HepG2 (cell line): ENCODE measurements around the gene GDF15. TPM values are rescaled to one million over a fixed set of nuclear protein-coding genes. Genes with fewer than 3 reads are reported as not detected.

Source experiments
- ATF5 ChIP-seq: sonication (generic); formaldehyde crosslinking; IDR thresholded peaks from 2 replicates; pipeline ENCODE4 v1.4.0; 2020; ENCODE audit warnings: mild to moderate bottlenecking, low read depth, missing genetic modification reagents
- DR1 ChIP-seq: sonication (generic); formaldehyde crosslinking; IDR thresholded peaks from 2 replicates; pipeline ENCODE4 v1.8.0; 2021; ENCODE audit warnings: mild to moderate bottlenecking, missing genetic modification reagents, inconsistent platforms
- EP300 ChIP-seq, 3 experiments: sonication (generic) in 1 of 3; formaldehyde crosslinking in 1 of 3; IDR thresholded peaks; 2 replicates each; pipeline versions ENCODE4 v1.5.1 to v1.6.1; 2011 to 2020; ENCODE audit warnings: low read depth in 2 of 3, low read length in 2 of 3, borderline replicate concordance in 1 of 3, improper control_type of control experiment in 1 of 3, mild to moderate bottlenecking in 1 of 3, missing genetic modification reagents in 1 of 3, moderate library complexity in 1 of 3
- FOXM1 ChIP-seq: sonication (generic); formaldehyde crosslinking; IDR thresholded peaks from 2 replicates; pipeline ENCODE4 v1.5.0; 2020; ENCODE audit warnings: missing genetic modification reagents
- HNF4G ChIP-seq, 2 experiments: sonication (generic) in 1 of 2; formaldehyde crosslinking in 1 of 2; IDR thresholded peaks; 2 replicates each; pipeline versions ENCODE4 v1.4.0 to v1.6.1; 2011 to 2020; ENCODE audit warnings: borderline replicate concordance in 2 of 2, low read depth in 2 of 2, mild to moderate bottlenecking in 2 of 2, low read length in 1 of 2, missing genetic modification reagents in 1 of 2, moderate library complexity in 1 of 2
- HNRNPUL1 ChIP-seq: fragments of 200-400 bp; formaldehyde crosslinking; IDR thresholded peaks from 2 replicates; pipeline ENCODE4 v1.6.1; 2017; ENCODE audit warnings: low read depth, mild to moderate bottlenecking, low read length, moderate library complexity
- HOXA3 ChIP-seq: sonication (generic); formaldehyde crosslinking; IDR thresholded peaks from 2 replicates; pipeline ENCODE4 v1.5.0; 2020; ENCODE audit warnings: missing genetic modification reagents
- IKZF4 ChIP-seq: sonication (generic); formaldehyde crosslinking; IDR thresholded peaks from 2 replicates; pipeline ENCODE4 v1.5.1; 2020; ENCODE audit warnings: borderline replicate concordance, mild to moderate bottlenecking, low read depth, missing genetic modification reagents; ENCODE audit errors: not compliant biosample characterization
- ISX ChIP-seq: sonication (generic); formaldehyde crosslinking; conservative IDR thresholded peaks from 2 replicates; pipeline ENCODE4 v1.5.0; 2020; ENCODE audit warnings: missing genetic modification reagents
- MEF2D ChIP-seq: sonication (generic); formaldehyde crosslinking; IDR thresholded peaks from 2 replicates; pipeline ENCODE4 v1.5.1; 2020; ENCODE audit warnings: mild to moderate bottlenecking, missing genetic modification reagents
- MTA1 ChIP-seq: sonication (generic); formaldehyde crosslinking; IDR thresholded peaks from 2 replicates; pipeline ENCODE4 v1.4.0; 2020; ENCODE audit warnings: missing genetic modification reagents, mild to moderate bottlenecking, borderline replicate concordance
- MTF2 ChIP-seq: sonication (generic); formaldehyde crosslinking; IDR thresholded peaks from 2 replicates; pipeline ENCODE4 v1.5.0; 2020; ENCODE audit warnings: missing genetic modification reagents, borderline replicate concordance
- POLR2AphosphoS5 ChIP-seq: IDR thresholded peaks from 2 replicates; pipeline ENCODE4 v1.6.1; 2012; ENCODE audit warnings: low read depth, low read length
- SOX6 ChIP-seq, 2 experiments: fragments of 450-650 bp in 1 of 2; sonication (generic) in 1 of 2; formaldehyde crosslinking in 1 of 2; IDR thresholded peaks; 2 replicates each; pipeline versions ENCODE4 v1.4.0 to v1.6.1; 2017 to 2020; ENCODE audit warnings: antibody characterized with exemption in 1 of 2, mild to moderate bottlenecking in 1 of 2, missing genetic modification reagents in 1 of 2
- SPEN ChIP-seq: sonication (generic); formaldehyde crosslinking; IDR thresholded peaks from 2 replicates; pipeline ENCODE4 v1.5.1; 2020; ENCODE audit warnings: low read depth, mild to moderate bottlenecking, missing genetic modification reagents
- YEATS2 ChIP-seq: sonication (generic); formaldehyde crosslinking; IDR thresholded peaks from 2 replicates; pipeline ENCODE4 v1.4.0; 2020; ENCODE audit warnings: missing genetic modification reagents, borderline replicate concordance
- ZMYM2 ChIP-seq: sonication (generic); formaldehyde crosslinking; IDR thresholded peaks from 2 replicates; pipeline ENCODE4 v1.8.0; 2022; ENCODE audit warnings: mild to moderate bottlenecking, missing genetic modification reagents
- ZNF124 ChIP-seq: sonication (generic); formaldehyde crosslinking; IDR thresholded peaks from 2 replicates; pipeline ENCODE4 v1.4.0; 2020; ENCODE audit warnings: missing genetic modification reagents
- ZNF275 ChIP-seq: sonication (generic); formaldehyde crosslinking; IDR thresholded peaks from 2 replicates; pipeline ENCODE4 v1.8.0; 2022; ENCODE audit warnings: missing genetic modification reagents, mild to moderate bottlenecking, inconsistent platforms, borderline replicate concordance
- ZNF569 ChIP-seq: sonication (generic); formaldehyde crosslinking; IDR thresholded peaks from 2 replicates; pipeline ENCODE4 v1.5.0; 2020; ENCODE audit warnings: mild to moderate bottlenecking, missing genetic modification reagents, moderate library complexity, borderline replicate concordance
- ZNF746 ChIP-seq: sonication (generic); formaldehyde crosslinking; IDR thresholded peaks from 2 replicates; pipeline ENCODE4 v1.8.0; 2022; ENCODE audit warnings: mild to moderate bottlenecking, missing genetic modification reagents
- ZNF816 ChIP-seq: sonication (generic); formaldehyde crosslinking; IDR thresholded peaks from 2 replicates; pipeline ENCODE4 v1.8.0; 2022; ENCODE audit warnings: missing genetic modification reagents, mild to moderate bottlenecking, borderline replicate concordance
- ZNF883 ChIP-seq: sonication (generic); formaldehyde crosslinking; IDR thresholded peaks from 2 replicates; pipeline ENCODE4 v1.5.1; 2020; ENCODE audit warnings: mild to moderate bottlenecking, missing genetic modification reagents; ENCODE audit errors: not compliant biosample characterization
- ZSCAN31 ChIP-seq: sonication (generic); formaldehyde crosslinking; IDR thresholded peaks from 2 replicates; pipeline ENCODE4 v1.5.0; 2020; ENCODE audit warnings: low read depth, mild to moderate bottlenecking, missing genetic modification reagents
- polyA plus RNA-seq, 8 experiments: library from polyadenylated mRNA; depleted of rRNA in 3 of 8; stranded (reverse) in 7 of 8; unstranded in 1 of 8; fragments of >200 nt; fragmentation: Illumina TruSeq in 4 of 8; extraction: Trizol in 4 of 8; gene quantifications; 2 replicates each; pipeline versions ENCODE4 v1.2.1 to v1.2.3, GENCODE V29; 2011 to 2016; ENCODE audit warnings: low read depth in 4 of 8, missing spikeins in 1 of 8, mixed read lengths in 1 of 8; ENCODE audit not compliant: insufficient read depth in 1 of 8
- total RNA-seq, 5 experiments: library from RNA; depleted of rRNA; stranded (reverse); fragments of >200 nt; fragmentation: Illumina TruSeq; extraction: Trizol; gene quantifications; 2 replicates each; pipeline ENCODE4 v1.2.3, GENCODE V29; 2016; ENCODE audit warnings: low read depth in 1 of 5
- TF ChIP-seq, protein P1 (sequence below): sonication (generic); formaldehyde crosslinking; conservative IDR thresholded peaks from 2 replicates; pipeline ENCODE4 v1.4.0; 2020; ENCODE audit warnings: missing genetic modification reagents

Gene GDF15
- total and polyA plus RNA-seq, 2 of the 13 experiments (the other 11 are each of a cell fraction or from before 2014, with no cell fraction given): 146 to 422 TPM

DNA sequence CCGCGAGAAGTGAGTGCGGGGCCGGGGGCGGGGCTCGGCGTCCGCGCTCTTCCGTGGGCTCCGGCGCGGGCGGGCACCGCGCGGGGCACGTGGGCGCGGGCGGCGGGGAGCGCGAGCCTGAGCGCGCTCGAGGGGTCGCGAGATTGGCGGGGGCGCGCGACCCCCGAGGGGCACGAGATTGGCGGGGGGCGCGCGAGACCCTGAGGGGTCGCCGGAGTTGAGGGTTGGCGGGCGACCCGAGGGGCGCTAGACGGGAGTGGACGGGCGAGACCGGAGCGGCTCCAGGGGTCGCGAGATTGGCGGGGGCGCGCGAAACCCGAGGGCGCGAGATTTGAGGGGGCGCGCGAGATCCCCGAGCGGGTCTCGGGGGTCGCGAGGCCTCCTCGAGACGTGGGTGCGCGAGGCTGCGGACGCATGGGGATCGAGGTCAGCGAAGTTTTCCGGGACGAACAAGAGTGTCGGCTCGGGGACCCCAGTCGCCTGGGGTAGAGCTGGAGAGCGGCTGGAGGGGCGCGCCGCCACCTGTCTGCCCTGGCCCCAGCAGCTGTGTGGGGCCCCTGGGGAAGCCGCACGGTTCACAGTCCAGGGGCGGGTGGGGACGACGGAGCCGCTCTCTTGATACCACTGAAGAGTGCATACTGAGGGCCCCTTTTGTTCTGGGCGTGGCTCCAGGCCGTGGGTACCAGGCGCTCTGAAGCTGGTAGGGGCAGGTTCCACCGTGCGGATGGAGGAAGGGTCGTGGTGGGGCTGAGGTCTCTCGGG, 33.9 kb downstream of the GDF15 start (continued):
- TF ChIP-seq, protein P1, sequence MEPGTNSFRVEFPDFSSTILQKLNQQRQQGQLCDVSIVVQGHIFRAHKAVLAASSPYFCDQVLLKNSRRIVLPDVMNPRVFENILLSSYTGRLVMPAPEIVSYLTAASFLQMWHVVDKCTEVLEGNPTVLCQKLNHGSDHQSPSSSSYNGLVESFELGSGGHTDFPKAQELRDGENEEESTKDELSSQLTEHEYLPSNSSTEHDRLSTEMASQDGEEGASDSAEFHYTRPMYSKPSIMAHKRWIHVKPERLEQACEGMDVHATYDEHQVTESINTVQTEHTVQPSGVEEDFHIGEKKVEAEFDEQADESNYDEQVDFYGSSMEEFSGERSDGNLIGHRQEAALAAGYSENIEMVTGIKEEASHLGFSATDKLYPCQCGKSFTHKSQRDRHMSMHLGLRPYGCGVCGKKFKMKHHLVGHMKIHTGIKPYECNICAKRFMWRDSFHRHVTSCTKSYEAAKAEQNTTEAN (CRISPR knock-in tag): peak; percentile 20; the same call in 1 of the 2 replicates
- TF ChIP-seq ZNF569 (CRISPR knock-in tag) (no peak), ZNF816 (no peak), ZNF746 (CRISPR knock-in tag) (peak; percentile 52; the same call in 1 of the 2 replicates), MEF2D (CRISPR knock-in tag) (no peak), DR1 (CRISPR knock-in tag) (peak; percentile 45), MTF2 (CRISPR knock-in tag) (no peak), ZNF124 (CRISPR knock-in tag) (no peak), EP300 (IDR thresholded peaks at IDR 0.05; ENCODE audit: low read depth in 2 of 2, low read length in 2 of 2) (peak in 1 of 2 experiments; percentile 21; a peak in 1 of 4 replicates), EP300 (CRISPR knock-in tag; IDR thresholded peaks at IDR 0.05; ENCODE audit: borderline replicate concordance) (no peak), IKZF4 (CRISPR knock-in tag) (no peak), ATF5 (no peak), ISX (CRISPR knock-in tag) (0 out of 2 replicates have a peak, but pooled peaks have one; percentile 7), POLR2AphosphoS5 (0 out of 2 replicates have a peak, but pooled peaks have one; percentile 21), SOX6 (IDR thresholded peaks at IDR 0.05) (no peak), SOX6 (CRISPR knock-in tag; IDR thresholded peaks at IDR 0.05) (peak; percentile 61; the same call in 1 of the 2 replicates), HOXA3 (peak; percentile 58), FOXM1 (CRISPR knock-in tag) (no peak), MTA1 (CRISPR knock-in tag) (peak; percentile 48; the same call in 1 of the 2 replicates), YEATS2 (no peak), HNF4G (IDR thresholded peaks at IDR 0.05; ENCODE audit: borderline replicate concordance, low read depth, low read length) (peak; percentile 15; the same call in 1 of the 2 replicates), HNF4G (CRISPR knock-in tag; IDR thresholded peaks at IDR 0.05; ENCODE audit: borderline replicate concordance, low read depth) (no peak), ZNF275 (0 out of 2 replicates have a peak, but pooled peaks have one; percentile 64), ZMYM2 (CRISPR knock-in tag) (no peak), ZNF883 (CRISPR knock-in tag) (no peak), ZSCAN31 (CRISPR knock-in tag) (peak; percentile 50; the same call in 1 of the 2 replicates), HNRNPUL1 (no peak), SPEN (0 out of 2 replicates have a peak, but pooled peaks have one; percentile 21)
